ENCODE measurements around the gene UBR4. TPM values are rescaled to one million over a fixed set of nuclear protein-coding genes. Genes with fewer than 3 reads are reported as not detected.
A peak's percentile ranks its signal among the peaks of the same experiment; 100 is the strongest.

UBR4 gene
- total RNA-seq, 1 donor from 2014 or later: 58.1 TPM

GRCh38 chr1:19122668-19123067 lies 87.4 kb downstream of the UBR4 start:
- ATAC-seq (ENCODE audit: poor library complexity) (peak; percentile 85), DNase-seq (no peak)
- intact Hi-C loops (cut with DNase I): loop anchor here (10.0 kb wide), 1 partner anchor 52 kb away; no protein-coding TSS in a partner anchor

- intact Hi-C loops (cut with DNase I): loop anchor here (10.0 kb wide), 1 partner anchor 54 kb away; no protein-coding TSS in a partner anchor
- ATAC-seq (ENCODE audit: poor library complexity) (no peak), DNase-seq (no peak)
Observed at GRCh38 chr1:19121192-19121591, 88.9 kb downstream of the UBR4 start.

GRCh38 chr1:19120070-19120469 lies 90.0 kb downstream of the UBR4 start:
- ATAC-seq (ENCODE audit: poor library complexity): no peak
- intact Hi-C loops (cut with DNase I): loop anchor here (10.0 kb wide), 1 partner anchor 55 kb away; no protein-coding TSS in a partner anchor
- no peak for DNase-seq

GRCh38 chr1:19115082-19115808 lies 94.8 kb downstream of the UBR4 start:
- no peak for DNase-seq
- intact Hi-C loops (cut with DNase I): no loop called here
- no peak for ATAC-seq (ENCODE audit: poor library complexity)

- ATAC-seq (ENCODE audit: poor library complexity) (no peak), DNase-seq (no peak)
- intact Hi-C loops (cut with DNase I): no loop called here
Observed at GRCh38 chr1:19113697-19114092, 96.4 kb downstream of the UBR4 start.

- ATAC-seq (ENCODE audit: poor library complexity) (no peak), DNase-seq (no peak)
- intact Hi-C loops (cut with DNase I): no loop called here
Observed at GRCh38 chr1:19112891-19113696, 97.0 kb downstream of the UBR4 start.

GRCh38 chr1:19110257-19110927 lies 99.7 kb downstream of the UBR4 start:
- DNase-seq (no peak), ATAC-seq (ENCODE audit: poor library complexity) (no peak)
- intact Hi-C loops (cut with DNase I): no loop called here

GRCh38 chr1:19109545-19109944 lies 100.5 kb downstream of the UBR4 start:
- intact Hi-C loops (cut with DNase I): loop anchor here (10.0 kb wide), 1 partner anchor 55 kb away; no protein-coding TSS in a partner anchor
- ATAC-seq (ENCODE audit: poor library complexity): no peak
- no peak for DNase-seq

GRCh38 chr1:19101244-19101643 lies 108.8 kb downstream of the UBR4 start:
- intact Hi-C loops (cut with DNase I): loop anchor here (10.0 kb wide), 1 partner anchor 64 kb away; no protein-coding TSS in a partner anchor
- ATAC-seq (ENCODE audit: poor library complexity) (no peak), DNase-seq (no peak)

GRCh38 chr1:19100028-19100427 lies 110.0 kb downstream of the UBR4 start:
- intact Hi-C loops (cut with DNase I): loop anchor here (10.0 kb wide), 1 partner anchor 65 kb away; no protein-coding TSS in a partner anchor
- no peak for ATAC-seq (ENCODE audit: poor library complexity)
- DNase-seq: no peak

GRCh38 chr1:19096990-19097389 lies 113.1 kb downstream of the UBR4 start:
- DNase-seq (no peak), ATAC-seq (ENCODE audit: poor library complexity) (no peak)
- intact Hi-C loops (cut with DNase I): loop anchor here (5.0 kb wide), 1 partner anchor 180 kb away; no protein-coding TSS in a partner anchor

- DNase-seq (no peak), ATAC-seq (ENCODE audit: poor library complexity) (peak; percentile 83)
- intact Hi-C loops (cut with DNase I): loop anchor here (5.0 kb wide), 1 partner anchor 179 kb away; no protein-coding TSS in a partner anchor
Observed at GRCh38 chr1:19096036-19096833, 113.8 kb downstream of the UBR4 start.

GRCh38 chr1:19091196-19091953 lies 118.7 kb downstream of the UBR4 start:
- DNase-seq: no peak
- ATAC-seq (ENCODE audit: poor library complexity): no peak
- intact Hi-C loops (cut with DNase I): loop anchor here (5.0 kb wide), 1 partner anchor 194 kb away; no protein-coding TSS in a partner anchor

- intact Hi-C loops (cut with DNase I): no loop called here
- no peak for ATAC-seq (ENCODE audit: poor library complexity)
- no peak for DNase-seq
Observed at GRCh38 chr1:19089524-19089923, 120.5 kb downstream of the UBR4 start.

GRCh38 chr1:19088717-19089442 lies 121.2 kb downstream of the UBR4 start:
- DNase-seq (no peak), ATAC-seq (ENCODE audit: poor library complexity) (no peak)
- intact Hi-C loops (cut with DNase I): no loop called here

GRCh38 chr1:19087737-19088594 lies 122.1 kb downstream of the UBR4 start:
- no peak for ATAC-seq (ENCODE audit: poor library complexity)
- intact Hi-C loops (cut with DNase I): no loop called here
- DNase-seq: no peak

Measured in Right ventricle myocardium superior (tissue), 1 donor.